ENCODE data around the gene PPIP5K1. TPM values are rescaled to one million over a fixed set of nuclear protein-coding genes. Genes with fewer than 3 reads are reported as not detected.
"Not testable (repeated sequence)": the region's sequence is repeated elsewhere in the genome, so short reads cannot be mapped to it uniquely, and the experiment has no call there.

Gene PPIP5K1
- total and polyA plus RNA-seq, 7 donors: 4.5 to 37.3 (median 19.3) TPM

DNA sequence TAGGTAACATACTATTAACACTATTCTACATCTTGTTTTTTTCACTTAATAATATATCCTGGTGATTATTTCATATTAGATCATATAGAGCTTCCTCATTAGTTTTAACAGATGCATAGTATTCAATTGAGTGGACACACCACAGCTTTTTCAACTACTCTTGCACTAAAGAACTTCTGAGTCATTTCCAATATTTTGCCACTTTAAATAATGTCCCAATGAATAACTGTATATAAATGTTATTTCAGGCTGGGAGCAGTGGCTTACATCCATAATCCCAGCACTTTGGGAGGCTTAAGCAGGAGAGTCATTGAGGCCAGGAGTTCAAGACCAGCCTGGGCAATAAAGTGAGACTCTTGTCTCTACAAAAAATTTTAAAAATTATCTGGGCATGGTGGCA is 45.7 kb downstream of the PPIP5K1 start:
- peaks cover 0 to 10% of the 10 kb centered on the region in 2 donors for H3K36me3 ChIP-seq (ENCODE audit: insufficient read depth in 1 of 2, low read depth in 1 of 2)
- no peak overlapping the region for H3K4me3 ChIP-seq
- no peaks in the 10 kb centered on the region for H3K27me3 ChIP-seq (ENCODE audit: insufficient read depth in 3 of 3, low read length in 2 of 3)
- H3K4me1 ChIP-seq: no peaks in the 10 kb centered on the region
- no peak overlapping the region for H3K27ac ChIP-seq
- ATAC-seq: no peak
- no peak for DNase-seq
- intact Hi-C loops (cut with DNase I): no loop called here
- H3K9me3 ChIP-seq: peaks cover 4% of the 10 kb centered on the region
- no peak for TF ChIP-seq CTCF (IDR thresholded peaks at IDR 0.05)

DNA sequence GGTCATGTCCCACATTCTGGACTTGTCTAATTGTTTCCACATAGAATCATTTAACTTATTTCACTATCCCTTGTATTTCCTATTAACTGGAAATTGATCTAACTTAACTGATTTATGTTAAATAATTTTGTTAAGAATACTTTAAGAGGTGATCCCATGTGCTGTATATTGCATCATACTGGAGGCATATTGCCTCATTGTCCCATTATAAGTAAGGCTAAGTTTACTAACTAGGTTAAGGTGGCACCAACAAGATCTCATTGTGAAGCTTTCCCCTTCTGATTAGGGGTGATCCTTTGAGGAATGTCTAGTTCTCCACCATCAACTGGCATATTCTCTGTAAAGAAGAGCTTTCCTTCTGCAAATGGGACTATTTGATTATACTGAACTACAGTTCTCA is 48.2 kb downstream of the PPIP5K1 start:
- no peak overlapping the region for H3K27ac ChIP-seq
- intact Hi-C loops (cut with DNase I): no loop called here
- H3K27me3 ChIP-seq (ENCODE audit: insufficient read depth in 3 of 3, low read length in 2 of 3): no peaks in the 10 kb centered on the region
- H3K9me3 ChIP-seq: no peaks in the 10 kb centered on the region
- TF ChIP-seq CTCF (IDR thresholded peaks at IDR 0.05): no peak
- DNase-seq: no peak
- no peak overlapping the region for H3K4me3 ChIP-seq
- peaks cover 0 to 17% of the 10 kb centered on the region in 2 donors for H3K36me3 ChIP-seq (ENCODE audit: insufficient read depth in 1 of 2, low read depth in 1 of 2)
- ATAC-seq: peak in 1 of 4 donors; percentile 50
- H3K4me1 ChIP-seq: no peaks in the 10 kb centered on the region

DNA sequence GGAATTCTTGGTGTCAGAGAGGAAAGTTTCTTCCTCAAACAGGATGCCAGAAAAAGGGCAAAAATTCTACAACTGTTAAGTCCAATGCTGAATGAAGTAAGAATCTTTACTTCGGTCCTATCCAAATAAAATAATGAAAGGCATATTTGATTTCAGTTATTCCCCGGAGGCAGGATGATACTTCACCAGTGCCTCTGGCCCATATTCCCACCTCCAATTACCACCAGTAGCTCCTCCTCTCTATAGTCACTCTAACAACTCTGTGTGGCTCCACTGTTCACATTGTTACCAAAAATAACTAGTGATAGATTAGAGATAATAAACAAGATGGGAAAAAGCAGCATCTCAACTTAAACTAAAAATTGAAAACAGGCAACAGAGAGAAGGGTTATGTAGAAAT is 51.9 kb downstream of the PPIP5K1 start:
- intact Hi-C loops (cut with DNase I): no loop called here
- ATAC-seq (no peak), DNase-seq (no peak)
- no peak for TF ChIP-seq CTCF (IDR thresholded peaks at IDR 0.05)
- Histone ChIP-seq H3K4me1 (no peaks in the 10 kb centered on the region), H3K9me3 (no peaks in the 10 kb centered on the region), H3K27me3 (ENCODE audit: insufficient read depth in 3 of 3, low read length in 2 of 3) (no peaks in the 10 kb centered on the region), H3K36me3 (ENCODE audit: insufficient read depth in 1 of 2, low read depth in 1 of 2) (peaks cover 0 to 38% of the 10 kb centered on the region in 2 donors), H3K27ac (no peak overlapping the region), H3K4me3 (no peak overlapping the region)
- WGBS, 3 donors: 79 to 81% (median 81%) methylated on average over 2 of the region's 2 CpGs

GRCh38 chr15:43534897-43535296 is 55.1 kb downstream of the PPIP5K1 start:
- no peaks in the 10 kb centered on the region for H3K4me1 ChIP-seq
- DNase-seq (no peak), ATAC-seq (no peak)
- WGBS, 3 donors: 30 to 53% (median 50%) methylated on average over 3 of the region's 3 CpGs
- TF ChIP-seq CTCF (IDR thresholded peaks at IDR 0.05): no peak
- no peak overlapping the region for H3K4me3 ChIP-seq
- intact Hi-C loops (cut with DNase I): no loop called here
- peaks cover 0 to 38% of the 10 kb centered on the region in 2 donors for H3K36me3 ChIP-seq (ENCODE audit: insufficient read depth in 1 of 2, low read depth in 1 of 2)
- H3K27me3 ChIP-seq (ENCODE audit: insufficient read depth in 3 of 3, low read length in 2 of 3): no peaks in the 10 kb centered on the region
- H3K9me3 ChIP-seq: no peaks in the 10 kb centered on the region
- no peak overlapping the region for H3K27ac ChIP-seq

DNA sequence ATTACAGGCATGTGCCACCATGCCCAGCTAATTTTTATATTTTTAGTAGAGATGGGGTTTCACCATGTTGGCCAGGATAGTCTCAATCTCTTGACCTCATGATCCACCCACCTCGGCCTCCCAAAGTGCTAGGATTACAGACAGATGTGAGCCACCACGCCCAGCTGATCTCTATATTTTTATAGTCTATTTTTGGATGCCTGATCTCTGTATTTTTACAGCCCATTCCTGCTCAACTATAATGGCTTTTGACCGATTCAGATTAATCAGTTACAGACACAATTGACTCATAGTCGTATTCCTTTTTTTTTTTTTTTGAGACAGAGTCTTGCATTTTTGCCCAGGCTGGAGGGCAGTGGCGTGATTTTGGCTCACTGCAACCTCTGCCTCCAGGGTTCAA is 57.2 kb downstream of the PPIP5K1 start:
- DNase-seq; H3K4me3 ChIP-seq; H3K9me3 ChIP-seq; intact Hi-C loops (cut with DNase I); H3K27ac ChIP-seq; H3K27me3 ChIP-seq (ENCODE audit: insufficient read depth in 3 of 3, low read length in 2 of 3); ATAC-seq; H3K4me1 ChIP-seq: not testable (repeated sequence)
- peaks cover 0 to 25% of the 10 kb centered on the region in 2 donors for H3K36me3 ChIP-seq (ENCODE audit: insufficient read depth in 1 of 2, low read depth in 1 of 2)
- 40 to 69% (median 47%) methylated on average over 5 of the region's 5 CpGs for WGBS, 3 donors
